ENCODE data around the gene YPEL3. TPM values are rescaled to one million over a fixed set of nuclear protein-coding genes. Genes with fewer than 3 reads are reported as not detected.

YPEL3 gene
- total and polyA plus RNA-seq, 2 of the 8 experiments (the other 6 are each of a cell fraction or from before 2014, with no cell fraction given), result 40.3 to 53.3 TPM

- TF ChIP-seq TBP (IDR thresholded peaks at IDR 0.05; ENCODE audit: low read depth, low read length) (no peak), TEAD4 (IDR thresholded peaks at IDR 0.05; ENCODE audit: low read depth, low read length) (no peak), RXRA (IDR thresholded peaks at IDR 0.05; ENCODE audit: insufficient read depth, low read depth, low read length) (no peak)
Observed at GRCh38 chr16:30113711-30114333, 17.8 kb upstream of the YPEL3 start (continued).
